GM23248 (cell line): ENCODE data around the gene KCNJ6.

ENCODE experiments used
- EZH2 ChIP-seq: fragments of 200-600 bp; sonication (generic); IDR thresholded peaks from 2 replicates; pipeline ENCODE4 v1.6.1; 2018; ENCODE audit warnings: antibody characterized with exemption, mild to moderate bottlenecking; ENCODE audit not compliant: insufficient read depth, poor library complexity, severe bottlenecking
- EZH2phosphoT487 ChIP-seq: fragments of 200-600 bp; sonication (generic); IDR thresholded peaks from 2 replicates; pipeline ENCODE4 v1.6.1; 2018; ENCODE audit warnings: antibody characterized with exemption, moderate library complexity, mild to moderate bottlenecking, low read depth; ENCODE audit not compliant: insufficient read depth

DNA sequence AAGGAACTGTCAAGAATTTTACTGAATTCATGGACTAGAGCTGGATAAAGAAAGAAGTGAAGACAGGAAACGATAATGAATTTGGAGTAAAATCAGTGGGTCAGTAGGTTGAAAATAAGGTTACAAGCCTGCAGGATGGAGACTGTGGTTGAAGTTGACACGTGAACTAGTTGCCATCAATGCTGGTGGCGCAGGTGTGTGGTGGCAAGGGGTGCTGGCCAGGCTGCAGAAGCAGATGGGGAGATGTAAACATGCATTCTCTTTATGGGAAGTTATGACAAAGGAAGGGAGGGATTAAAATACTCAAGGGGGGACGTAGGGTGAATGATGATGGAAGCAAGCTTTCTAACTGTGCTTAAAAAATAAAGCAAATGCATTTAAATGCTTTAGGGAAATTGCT lies 263.1 kb downstream of the KCNJ6 start:
- no peak for TF ChIP-seq EZH2phosphoT487
- no peak for TF ChIP-seq EZH2
